ENCODE data around the gene UBE3B.

UBE3B gene

DNA sequence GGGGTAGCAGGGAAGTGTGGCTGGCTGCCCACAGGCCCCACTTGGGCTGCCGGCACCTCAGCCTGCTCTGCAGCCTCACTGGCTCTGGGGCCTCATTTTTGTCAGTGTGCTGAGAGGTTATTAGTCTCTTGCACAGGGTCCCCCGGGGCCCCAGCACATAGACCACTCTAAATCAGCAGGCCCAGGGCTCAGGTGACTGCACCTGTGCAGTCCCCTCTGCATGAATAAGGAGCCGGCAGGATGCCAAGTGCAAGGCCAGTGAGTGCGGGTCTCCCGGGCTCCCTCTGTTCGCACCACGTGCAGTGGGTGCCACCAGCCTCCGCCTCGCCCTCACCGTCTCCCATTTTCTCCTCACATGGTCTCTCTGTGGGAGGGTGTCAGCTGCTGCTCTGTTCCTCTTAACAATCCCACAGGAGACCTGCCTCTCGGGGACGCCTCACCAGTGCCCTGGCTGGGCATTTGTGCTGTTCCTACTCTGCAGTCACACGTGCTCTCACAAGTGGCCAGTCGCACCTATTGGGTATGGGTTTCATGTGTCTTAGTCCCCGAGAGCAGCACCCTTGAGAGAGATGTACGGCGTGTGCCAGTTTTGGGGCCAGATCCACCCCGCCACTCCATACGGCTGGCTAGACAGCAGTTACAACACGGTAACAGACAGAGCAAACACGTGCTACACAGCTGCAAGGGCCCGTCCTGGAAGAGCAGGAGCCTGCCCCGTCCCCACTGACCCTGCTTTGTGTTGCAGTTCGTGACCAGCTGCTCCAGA is 55.5 kb downstream of the UBE3B start:
- no peak for DNase-seq (ENCODE audit: low spot score)

GRCh38 chr12:109533487-109533740 is 56.0 kb downstream of the UBE3B start:
- no peak for DNase-seq (ENCODE audit: low spot score)

DNA sequence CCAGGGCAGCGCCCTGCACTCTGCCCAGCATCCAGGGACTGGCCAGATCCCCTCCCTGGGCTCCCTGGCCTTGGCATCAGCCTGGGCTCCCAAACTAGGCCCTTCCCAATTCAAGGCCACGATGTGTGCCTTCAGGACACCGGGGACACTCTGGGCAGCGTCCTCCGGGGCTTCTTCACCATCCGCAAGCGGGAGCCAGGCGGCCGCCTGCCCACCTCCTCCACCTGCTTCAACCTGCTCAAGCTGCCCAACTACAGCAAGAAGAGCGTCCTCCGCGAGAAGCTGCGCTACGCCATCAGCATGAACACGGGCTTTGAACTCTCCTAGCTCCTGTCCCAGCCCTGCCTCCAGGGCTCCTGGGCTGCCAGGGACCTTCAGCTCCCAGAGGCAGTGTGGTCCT is 57.0 kb downstream of the UBE3B start:
- no peak for DNase-seq (ENCODE audit: low spot score)

GRCh38 chr12:109535231-109535862 is 57.9 kb downstream of the UBE3B start:
- DNase-seq (ENCODE audit: low spot score): no peak

DNA sequence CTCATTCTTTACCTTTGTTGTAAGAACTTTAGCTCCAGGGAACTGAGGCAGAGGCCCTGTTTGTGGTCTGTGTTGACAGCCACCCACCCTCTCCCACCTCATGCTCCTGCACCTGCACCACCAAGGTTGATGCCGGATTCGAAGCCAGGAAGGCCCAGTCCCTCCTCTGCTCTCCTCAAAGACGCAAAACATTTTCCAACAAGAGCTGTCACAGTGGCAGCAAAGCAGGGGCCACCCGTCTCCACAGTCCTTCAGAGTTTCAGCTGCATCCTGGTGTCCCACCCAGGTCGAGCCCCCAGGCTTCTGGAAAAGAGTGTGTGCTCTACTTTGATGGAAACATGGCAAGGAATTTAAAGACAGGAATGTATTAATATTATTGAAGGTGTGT is 58.4 kb downstream of the UBE3B start:
- DNase-seq (ENCODE audit: low spot score): no peak

GRCh38 chr12:109537136-109537535 is 59.7 kb downstream of the UBE3B start:
- DNase-seq (ENCODE audit: low spot score): no peak

DNA sequence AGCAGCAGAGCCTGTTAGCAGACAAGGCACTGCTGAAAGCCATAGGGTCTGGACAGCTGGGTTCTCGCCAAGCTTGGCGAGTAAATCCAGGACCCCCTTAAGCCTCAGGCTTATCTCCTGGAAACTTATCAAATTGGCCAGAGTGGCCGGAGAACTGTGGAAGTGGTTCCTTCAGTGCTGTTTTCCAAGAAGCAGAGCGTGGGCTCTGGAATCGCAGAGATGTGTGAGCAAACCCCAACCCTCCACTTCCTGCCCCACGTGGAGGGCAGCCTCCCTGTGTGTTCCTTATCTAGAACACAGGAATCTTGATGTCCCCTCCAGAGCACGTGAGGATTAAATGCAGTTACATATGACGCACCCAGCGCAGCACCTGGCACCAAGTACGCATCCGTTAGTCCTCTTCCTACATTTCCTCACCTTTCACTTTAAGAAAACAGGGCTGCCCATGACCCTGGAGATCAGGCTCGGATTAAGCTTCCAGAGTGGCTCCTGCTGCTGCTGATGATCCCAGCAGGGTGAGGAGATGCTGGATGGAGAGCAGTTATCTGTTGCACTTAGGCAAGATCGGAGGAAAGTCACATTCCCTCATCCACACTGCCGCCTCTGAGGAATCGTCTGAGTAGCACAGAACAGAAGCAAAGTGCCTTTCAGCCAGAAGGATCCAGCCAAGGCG is 60.9 kb downstream of the UBE3B start:
- no peak for DNase-seq (ENCODE audit: low spot score)

- no peak for DNase-seq (ENCODE audit: low spot score)
Measured at GRCh38 chr12:109539508-109539907, 62.1 kb downstream of the UBE3B start.

- DNase-seq (ENCODE audit: low spot score): no peak
Measured at GRCh38 chr12:109540526-109541412, 63.3 kb downstream of the UBE3B start.

GRCh38 chr12:109541413-109541726 is 63.9 kb downstream of the UBE3B start:
- no peak for DNase-seq (ENCODE audit: low spot score)

DNA sequence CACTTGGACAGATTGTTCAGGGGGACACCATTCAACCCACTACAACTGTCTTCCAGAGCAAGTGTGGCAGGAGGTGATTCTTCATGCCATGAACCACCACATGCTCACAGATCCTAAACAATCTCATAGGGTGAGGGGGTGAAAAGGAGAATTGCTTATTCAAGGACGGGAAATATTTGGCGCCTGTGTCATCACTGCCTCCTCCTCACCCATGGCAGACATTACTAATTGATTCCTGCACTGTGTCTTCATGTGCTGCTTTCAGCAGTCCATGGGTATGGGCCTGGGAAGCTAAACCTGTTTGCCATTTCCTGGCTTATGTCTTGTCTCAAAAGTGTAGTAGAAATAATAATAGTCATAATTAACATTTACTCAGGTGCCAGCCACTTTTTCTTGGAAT is 64.6 kb downstream of the UBE3B start:
- no peak for DNase-seq (ENCODE audit: low spot score)

DNA sequence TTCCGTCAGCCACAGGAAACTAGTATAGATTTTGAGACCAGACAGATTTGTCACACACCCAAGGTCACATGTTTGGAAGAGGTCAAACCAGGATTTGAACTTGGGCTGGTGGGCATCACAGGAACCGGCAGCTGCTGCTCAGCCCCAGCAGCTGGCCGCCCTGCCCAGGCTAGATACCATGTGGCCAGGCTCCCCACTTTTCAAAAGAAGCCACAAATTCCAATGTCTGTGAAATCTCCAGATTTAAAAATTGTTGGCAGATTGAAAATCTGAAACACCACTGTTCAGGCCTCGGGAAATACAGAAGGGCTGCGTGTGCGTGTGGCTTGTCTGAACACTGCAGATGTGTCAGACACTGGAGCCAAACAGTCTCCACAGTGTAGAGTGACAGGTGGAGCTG is 65.4 kb downstream of the UBE3B start:
- no peak for DNase-seq (ENCODE audit: low spot score)

- no peak for DNase-seq (ENCODE audit: low spot score)
Measured at GRCh38 chr12:109544955-109545531, 67.6 kb downstream of the UBE3B start.

GRCh38 chr12:109545826-109546225 is 68.4 kb downstream of the UBE3B start:
- DNase-seq (ENCODE audit: low spot score): no peak

DNA sequence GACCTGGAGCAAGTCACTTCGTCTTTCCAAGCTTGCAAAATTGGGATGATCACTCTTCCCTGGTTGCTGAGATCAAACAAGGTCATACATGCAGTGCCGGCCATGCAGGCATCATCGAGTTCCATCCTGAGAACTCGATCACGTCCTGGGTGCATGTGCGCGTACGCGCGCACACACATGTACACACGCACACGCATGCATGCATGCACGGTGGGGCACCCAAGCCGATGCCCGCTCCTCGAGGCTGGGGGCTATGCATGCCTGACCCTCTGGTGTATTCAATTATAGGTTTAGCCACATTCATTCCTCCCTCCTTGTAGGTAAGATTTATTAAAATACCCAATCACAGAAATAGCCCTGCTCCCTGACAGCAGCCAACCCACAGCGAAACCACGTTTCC is 69.9 kb downstream of the UBE3B start:
- no peak for DNase-seq (ENCODE audit: low spot score)

DNA sequence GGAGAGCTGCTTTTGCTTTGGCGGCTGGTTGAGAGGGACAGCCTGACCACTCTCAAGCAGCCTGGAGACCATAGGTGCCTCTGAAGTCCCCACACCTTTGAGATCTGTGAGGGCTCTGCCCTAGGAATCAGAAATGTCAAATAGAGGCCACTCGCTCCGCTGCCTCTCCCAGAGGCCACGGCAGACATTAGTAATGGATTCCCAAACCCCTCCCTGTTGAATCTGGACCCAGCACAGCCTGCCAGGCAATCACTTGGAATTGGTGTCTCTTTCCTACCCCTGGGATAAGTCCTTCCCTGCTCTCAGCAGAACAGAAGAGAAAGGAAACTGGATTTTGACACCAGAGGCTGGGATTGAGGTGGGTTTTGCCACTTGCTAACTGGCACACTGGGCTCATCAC is 70.8 kb downstream of the UBE3B start:
- DNase-seq (ENCODE audit: low spot score): no peak

DNA sequence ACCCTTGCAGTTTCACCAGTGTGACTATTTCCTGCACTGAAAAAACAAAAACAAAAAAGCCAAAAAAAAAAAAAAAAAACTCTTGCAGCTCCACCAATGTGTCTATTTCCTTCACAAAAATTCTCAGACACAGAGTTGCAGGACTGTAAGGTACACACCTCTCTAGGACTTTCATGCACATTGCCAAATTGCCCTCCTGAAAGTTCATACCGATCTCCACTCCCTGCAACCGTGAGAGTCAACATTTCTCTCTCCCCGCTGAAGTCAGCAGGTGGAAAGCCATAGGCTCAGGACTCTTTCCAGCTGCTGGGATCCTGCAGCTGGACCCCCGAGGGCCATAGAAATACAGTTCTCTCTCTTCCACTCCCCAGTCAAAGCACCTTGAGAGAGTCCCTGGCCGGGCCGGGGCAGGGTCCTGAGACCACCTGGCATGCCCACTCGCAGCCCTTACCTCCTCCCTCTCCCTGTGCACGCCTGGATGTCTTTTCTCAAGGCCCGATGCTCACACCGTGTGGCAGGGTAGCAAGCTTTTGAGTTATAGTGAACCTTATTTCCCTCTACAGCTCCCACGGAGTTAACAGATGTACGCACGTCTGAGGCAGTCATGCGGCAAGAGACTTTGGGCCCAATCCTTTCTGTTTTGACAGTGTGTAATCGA is 72.3 kb downstream of the UBE3B start:
- DNase-seq (ENCODE audit: low spot score): peak; percentile 20

GRCh38 chr12:109550281-109550680 is 72.8 kb downstream of the UBE3B start:
- no peak for DNase-seq (ENCODE audit: low spot score)

- DNase-seq (ENCODE audit: low spot score): no peak
Measured at GRCh38 chr12:109551108-109551507, 73.7 kb downstream of the UBE3B start.

GRCh38 chr12:109552971-109553370 is 75.5 kb downstream of the UBE3B start:
- DNase-seq (ENCODE audit: low spot score): no peak

GRCh38 chr12:109553483-109553882 is 76.0 kb downstream of the UBE3B start:
- DNase-seq (ENCODE audit: low spot score): no peak
